GM21576 (cell line): ENCODE measurements around the gene MYO16.

ENCODE experiments used
- ATAC-seq: cut with Tn5 transposase; IDR thresholded peaks from one replicate; pipeline ENCODE4 v1.9.1; 2021; ENCODE audit warnings: mild to moderate bottlenecking, moderate library complexity; ENCODE audit not compliant: unreplicated experiment

The MYO16 gene

DNA sequence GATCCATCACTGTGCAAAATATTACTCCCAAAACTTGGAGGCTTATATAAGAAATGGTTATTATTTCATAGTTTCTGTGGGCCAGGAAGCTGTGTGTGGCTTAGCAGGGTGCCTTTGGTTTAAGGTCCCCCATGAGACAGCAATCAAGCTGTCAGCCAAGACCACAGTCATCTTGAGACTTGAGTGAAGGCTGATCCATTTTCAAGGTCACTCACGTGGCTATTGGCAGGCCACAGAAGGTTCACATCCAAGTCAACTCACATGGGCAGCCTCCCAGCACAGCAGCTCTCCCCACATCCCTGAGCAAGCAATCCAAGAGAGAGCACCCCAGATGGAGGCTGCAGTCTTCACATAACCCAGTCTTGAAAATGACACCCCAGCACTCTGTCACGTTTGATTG is 537.4 kb downstream of the MYO16 start:
- no peak for ATAC-seq

DNA sequence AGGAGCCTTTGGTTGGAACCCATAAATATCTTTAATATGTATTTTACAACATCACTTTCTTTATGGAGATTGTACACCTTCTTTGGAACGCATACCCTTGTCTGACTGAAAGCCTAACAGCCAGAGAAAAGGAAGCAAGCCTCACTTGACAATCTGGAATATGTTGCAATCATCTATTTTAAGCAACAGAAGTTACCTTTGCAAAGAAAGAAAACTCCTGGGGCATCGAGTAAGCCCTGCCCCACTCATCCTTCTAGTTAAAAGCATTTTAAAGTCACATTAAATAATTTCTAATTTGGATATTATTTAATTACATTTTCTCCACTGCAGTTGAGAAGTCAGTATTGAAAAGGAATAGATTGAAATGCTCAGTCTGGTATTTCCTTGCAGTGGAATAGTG is 542.7 kb downstream of the MYO16 start:
- no peak for ATAC-seq

DNA sequence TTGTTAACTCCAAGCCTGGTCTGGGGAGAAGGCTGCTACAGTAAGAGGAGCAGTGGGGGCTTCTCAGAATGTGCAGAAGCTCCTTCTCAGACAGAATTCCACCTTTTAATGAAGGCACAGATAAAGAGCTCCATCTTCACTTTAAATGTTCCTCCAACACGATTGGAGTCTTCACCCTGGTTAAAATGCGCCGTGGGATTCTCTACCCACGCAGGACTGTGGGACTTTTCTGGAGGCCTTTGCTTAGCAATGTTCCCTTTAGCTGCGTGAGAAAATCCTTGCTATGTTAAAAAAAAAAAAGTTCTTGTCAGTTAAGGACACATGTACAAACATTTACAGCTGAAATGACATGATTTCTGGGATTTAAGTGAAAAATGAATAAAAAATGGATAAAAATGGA is 546.3 kb downstream of the MYO16 start:
- no peak for ATAC-seq

DNA sequence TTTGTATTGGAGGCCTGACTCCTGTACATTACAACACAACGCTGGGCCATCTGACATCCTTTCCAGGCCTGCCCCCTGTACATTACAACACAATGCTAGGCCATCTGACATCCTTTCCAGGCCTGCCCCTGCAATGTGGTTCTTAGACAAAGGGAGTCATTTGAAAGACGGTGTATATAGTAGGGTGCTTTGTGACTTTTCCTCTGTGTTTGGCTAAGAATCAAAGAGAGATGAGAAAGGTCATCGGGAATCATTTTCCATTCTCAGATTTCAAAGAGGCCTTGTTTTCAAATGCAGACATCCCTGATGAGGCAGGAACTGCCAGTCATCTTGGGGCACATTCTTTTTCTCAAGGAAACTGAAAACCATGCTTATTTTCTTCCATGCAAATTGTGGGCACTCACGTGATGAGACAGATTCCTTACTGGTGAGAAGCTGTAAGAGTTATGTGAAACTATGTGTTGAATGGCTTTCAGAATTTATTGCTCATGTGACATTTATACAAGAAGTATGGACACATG is 551.6 kb downstream of the MYO16 start:
- ATAC-seq = no peak

DNA sequence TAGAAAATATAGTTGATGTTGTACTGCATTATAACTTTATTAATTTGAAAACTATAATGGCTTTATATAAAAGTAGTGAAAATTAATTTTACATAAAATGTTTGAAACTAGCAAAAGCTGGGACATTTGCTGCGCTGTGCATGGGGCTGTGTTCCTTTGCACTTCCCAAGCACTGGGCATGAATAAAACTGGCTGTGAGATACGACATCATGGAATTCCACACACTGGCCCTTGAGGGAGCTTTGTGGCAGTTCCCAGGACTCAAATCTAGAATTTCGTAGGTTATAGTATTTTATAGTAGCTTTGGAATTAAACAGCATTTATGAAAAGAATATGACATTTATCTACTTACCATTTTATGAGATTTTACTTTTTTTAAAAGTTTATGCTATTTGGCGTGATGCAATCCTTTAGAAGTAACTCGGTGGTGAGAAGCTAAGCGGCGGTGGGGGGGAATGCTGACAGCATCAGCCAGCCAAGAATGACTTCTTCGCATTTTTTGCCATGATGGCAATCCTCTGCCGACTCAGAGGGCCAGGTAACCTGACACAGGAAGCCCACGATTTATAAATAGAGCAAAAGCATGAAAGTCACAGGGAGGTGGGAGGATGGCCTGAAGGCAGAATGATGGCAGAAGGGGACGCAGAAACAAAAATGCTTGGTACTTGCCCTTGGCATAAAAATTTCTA is 553.5 kb downstream of the MYO16 start:
- ATAC-seq = no peak

- no peak for ATAC-seq
Observed at GRCh38 chr13:109191413-109191812, 562.0 kb downstream of the MYO16 start.

DNA sequence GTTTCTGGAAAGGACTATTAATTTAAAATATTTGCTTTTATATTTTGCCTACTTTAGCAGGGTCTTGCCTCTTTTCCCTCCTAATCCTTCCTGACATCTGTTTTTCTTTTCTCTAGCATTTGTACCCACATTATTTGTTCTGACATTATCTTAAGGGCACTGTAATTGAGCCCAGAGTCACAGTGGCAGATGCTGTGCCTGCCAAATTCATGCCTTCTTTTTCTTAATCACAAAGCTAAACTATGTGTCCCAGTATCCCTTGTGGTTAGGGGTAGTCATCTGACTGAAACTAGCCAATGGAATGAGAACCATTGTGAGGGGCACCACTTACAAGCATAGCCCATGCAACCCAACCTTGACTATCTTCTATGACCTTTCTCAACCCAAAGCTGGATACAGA is 562.9 kb downstream of the MYO16 start:
- no peak for ATAC-seq

GRCh38 chr13:109196948-109197347 is 567.5 kb downstream of the MYO16 start:
- no peak for ATAC-seq

DNA sequence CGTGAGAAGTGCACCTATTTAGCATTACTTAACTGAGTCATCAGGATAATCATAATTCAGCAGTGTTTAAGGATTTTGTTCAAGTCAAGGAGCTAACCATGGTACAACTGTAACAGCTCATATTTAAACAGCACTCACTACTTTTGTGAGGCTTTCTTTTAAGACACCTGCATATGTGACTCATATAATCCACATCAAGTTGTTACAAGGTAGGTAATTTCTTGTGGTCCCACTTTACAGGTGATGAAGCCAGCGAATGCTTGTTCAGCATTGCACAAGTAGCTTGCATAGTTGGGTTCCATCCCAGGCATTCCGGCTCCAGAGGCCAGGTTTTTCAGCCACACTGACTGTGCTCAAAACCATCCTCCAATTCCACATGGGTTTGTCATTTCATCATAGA is 569.2 kb downstream of the MYO16 start:
- ATAC-seq = no peak

DNA sequence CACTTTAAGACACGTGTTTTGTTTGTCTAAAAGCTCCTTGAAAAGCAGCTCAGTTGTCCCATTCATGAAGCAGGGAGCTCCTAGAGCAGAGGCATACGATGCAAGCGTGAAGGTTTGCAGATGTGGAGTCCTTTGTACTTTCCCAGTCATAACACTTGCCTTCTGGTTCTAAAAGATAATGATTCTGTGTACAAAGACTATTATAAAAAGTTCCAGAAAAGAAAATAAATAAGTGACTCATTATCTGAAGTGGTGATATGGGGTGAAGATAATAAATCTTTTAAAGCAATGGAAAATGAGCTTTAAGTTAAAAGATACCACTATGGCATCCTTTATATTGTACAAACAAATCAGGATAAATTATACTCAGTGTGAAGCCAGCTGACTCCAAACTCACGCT is 569.9 kb downstream of the MYO16 start:
- ATAC-seq = no peak

DNA sequence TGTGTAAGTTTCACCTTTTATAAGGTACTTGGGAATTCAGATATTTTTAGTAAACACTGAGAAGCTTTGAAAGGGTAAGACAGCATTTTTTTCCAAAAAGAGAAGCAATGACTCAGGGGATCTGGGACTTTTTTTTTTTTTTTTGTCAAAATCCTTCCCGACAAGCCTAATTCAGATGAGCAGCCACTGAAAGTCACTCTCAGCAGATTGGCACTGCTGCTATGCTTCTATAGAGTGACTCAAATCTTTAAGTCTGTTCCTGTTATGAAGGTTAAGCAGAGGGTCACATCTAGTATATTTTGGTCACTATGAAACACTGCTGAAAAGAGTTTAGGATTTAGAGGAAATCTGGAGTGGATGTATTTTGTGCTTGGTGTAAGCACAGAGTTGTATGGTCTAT is 571.1 kb downstream of the MYO16 start:
- no peak for ATAC-seq

DNA sequence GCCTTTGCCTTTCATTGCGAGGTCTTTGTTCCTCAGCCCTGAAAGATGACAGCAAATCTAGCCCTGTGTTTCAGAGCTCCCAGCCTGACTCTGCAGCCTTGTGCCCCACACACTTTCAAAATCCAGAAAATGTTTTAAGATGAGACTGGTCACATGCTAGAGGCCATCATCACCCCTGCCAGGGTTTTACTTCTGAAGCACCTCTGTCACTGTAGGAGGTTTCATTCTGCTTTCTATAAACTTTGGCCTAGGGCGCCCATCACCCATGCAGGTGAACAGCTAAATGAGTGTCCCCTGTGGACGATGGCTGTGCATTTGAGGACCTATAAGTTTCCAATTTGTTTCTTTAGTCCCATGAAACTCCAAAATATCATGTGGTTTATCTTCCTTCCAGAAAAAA is 574.2 kb downstream of the MYO16 start:
- no peak for ATAC-seq

DNA sequence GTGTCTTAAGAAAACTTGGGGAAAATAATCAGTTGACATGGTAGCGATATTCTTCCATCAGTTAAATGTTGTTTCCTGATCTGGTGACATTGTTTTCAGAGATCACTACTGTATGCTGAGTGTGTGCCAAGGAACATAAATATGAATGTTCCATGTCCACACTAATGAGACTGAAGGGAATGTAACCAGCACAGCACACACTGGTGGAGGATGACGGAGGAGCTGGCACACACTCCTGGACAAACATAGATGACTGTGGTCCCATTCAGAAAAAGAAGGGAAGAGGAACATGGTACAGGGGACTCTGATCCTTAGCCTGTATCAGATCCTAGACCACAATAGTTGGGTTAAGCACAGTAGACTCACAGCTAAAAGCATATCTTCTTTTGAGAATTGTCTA is 574.8 kb downstream of the MYO16 start:
- ATAC-seq = no peak

DNA sequence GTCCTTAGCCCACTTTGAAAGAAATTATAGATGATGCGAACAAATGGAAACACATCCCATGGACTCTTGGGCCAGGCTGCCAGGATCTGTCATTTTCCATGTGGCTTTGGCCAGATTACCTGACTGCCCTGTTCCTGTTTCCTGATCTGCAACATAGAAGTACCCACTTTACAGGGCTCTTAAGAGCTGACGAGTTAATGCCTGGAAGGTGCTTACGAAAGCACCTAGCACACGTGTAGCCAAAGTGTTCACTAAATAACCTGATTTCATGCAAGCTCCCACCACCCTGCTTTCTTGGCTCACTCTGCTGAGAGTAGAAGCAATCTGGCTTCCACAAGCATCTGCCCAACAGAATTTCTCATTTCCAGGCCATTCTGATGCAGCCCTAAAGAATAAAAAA is 575.2 kb downstream of the MYO16 start:
- ATAC-seq = no peak

DNA sequence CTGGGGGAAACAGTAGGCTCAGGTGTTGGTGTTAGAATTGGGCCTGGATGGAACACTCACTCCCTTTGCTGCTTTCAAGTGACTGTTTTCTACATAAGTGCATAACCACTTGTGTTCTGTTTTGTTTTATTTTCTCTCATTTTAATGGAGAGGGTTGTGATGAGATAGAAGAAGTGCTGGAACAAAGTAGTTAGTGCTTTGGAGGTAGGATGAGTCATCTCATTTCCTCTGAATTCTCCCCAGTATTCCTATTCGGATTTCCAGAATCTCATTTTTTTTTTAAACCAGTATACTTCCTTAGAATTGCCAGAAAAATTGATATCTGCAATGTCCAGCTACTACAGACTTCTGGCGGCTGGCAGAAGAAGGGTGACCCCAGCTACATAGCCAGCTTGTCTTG is 575.9 kb downstream of the MYO16 start:
- ATAC-seq = no peak

GRCh38 chr13:109206616-109207015 is 577.2 kb downstream of the MYO16 start:
- ATAC-seq = no peak

- ATAC-seq = no peak
Observed at GRCh38 chr13:109207622-109208021, 578.2 kb downstream of the MYO16 start.

GRCh38 chr13:109208522-109208921 is 579.1 kb downstream of the MYO16 start:
- ATAC-seq = no peak

- ATAC-seq = no peak
Observed at GRCh38 chr13:109209526-109209925, 580.1 kb downstream of the MYO16 start.

DNA sequence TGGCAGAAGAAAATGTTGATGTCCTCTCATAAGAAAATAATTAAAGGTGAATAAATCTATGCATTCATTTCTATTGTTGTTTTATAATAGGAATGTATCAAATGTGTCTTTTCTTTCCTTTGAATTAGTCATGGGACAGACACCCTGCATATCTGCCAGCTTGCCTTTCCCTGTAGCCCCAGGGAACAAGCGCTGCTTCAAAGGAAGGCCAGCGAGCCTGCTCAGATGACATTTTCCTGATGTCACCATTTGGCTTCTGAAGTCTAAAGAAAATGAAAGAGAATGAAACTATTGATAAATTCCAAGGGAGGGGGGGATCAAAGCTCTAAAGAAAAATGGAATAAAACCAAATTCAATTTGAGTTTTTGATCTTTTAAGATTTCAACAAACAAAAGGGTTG is 582.2 kb downstream of the MYO16 start:
- no peak for ATAC-seq

- ATAC-seq = no peak
Observed at GRCh38 chr13:109212650-109213049, 583.2 kb downstream of the MYO16 start.

GRCh38 chr13:109213714-109214113 is 584.3 kb downstream of the MYO16 start:
- ATAC-seq = no peak

DNA sequence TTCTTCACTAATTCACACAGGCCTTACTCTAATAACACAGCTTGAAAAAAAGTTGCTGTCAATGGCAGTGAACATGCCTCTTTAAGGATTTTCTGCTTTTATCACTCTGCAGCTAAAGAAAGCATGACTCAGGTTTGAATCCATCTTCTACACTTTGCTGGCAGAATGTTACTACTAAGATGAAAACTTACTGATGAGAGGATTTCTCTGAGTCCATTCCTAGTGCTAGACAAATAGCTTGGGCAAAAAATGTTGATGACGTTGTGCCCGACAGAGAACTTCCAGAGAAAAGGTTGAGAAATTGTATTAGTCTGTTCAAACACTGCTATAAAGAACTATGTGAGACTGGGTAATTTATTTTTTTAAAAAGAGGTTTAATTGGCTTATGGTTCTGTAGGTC is 585.0 kb downstream of the MYO16 start:
- ATAC-seq = no peak
